Gastroesophageal sphincter (tissue), 4 donors: ENCODE measurements around the gene IQCM. TPM values are rescaled to one million over a fixed set of nuclear protein-coding genes. Genes with fewer than 3 reads are reported as not detected.

ENCODE experiments used
- ATAC-seq: fragments of 150-250 bp; one replicate; pipeline ENCODE4 v1.9.1; 2016; ENCODE audit warnings: mild to moderate bottlenecking, moderate library complexity
- H3K27ac ChIP-seq, 4 donors: fragments of 200-600 bp; sonication (generic) in 3 of 4; 1 replicate in 3 of 4; 2 replicates in 1 of 4; pipeline ENCODE4 v1.5.1; 2016 to 2019
- H3K27me3 ChIP-seq: fragments of 200-600 bp; sonication (generic); one replicate; pipeline ENCODE4 v1.5.1; 2019
- H3K36me3 ChIP-seq, 2 donors: fragments of 200-600 bp; sonication (generic); one replicate each; pipeline ENCODE4 v1.5.1; 2019; ENCODE audit warnings: control low read depth in 1 of 2
- H3K4me1 ChIP-seq, 3 donors: fragments of 200-600 bp; sonication (generic); 1 replicate in 2 of 3; 2 replicates in 1 of 3; pipeline ENCODE4 v1.5.1; 2016 to 2019; ENCODE audit warnings: control low read depth in 2 of 3
- H3K4me3 ChIP-seq, 2 donors: fragments of 200-600 bp; sonication (generic); one replicate each; pipeline ENCODE4 v1.5.1; 2019; ENCODE audit warnings: mild to moderate bottlenecking in 1 of 2, moderate library complexity in 1 of 2
- H3K9me3 ChIP-seq, 3 donors: fragments of 200-600 bp; sonication (generic); one replicate each; pipeline ENCODE4 v1.5.1; 2017 to 2019; ENCODE audit warnings: control low read depth in 2 of 3
- CTCF ChIP-seq, 4 experiments: fragments of 200-600 bp in 2 of 4; fragments of 450-650 bp in 2 of 4; sonication (generic) in 1 of 4; IDR thresholded peaks; one replicate each; pipeline ENCODE4 v1.5.1; 2017 to 2019; ENCODE audit warnings: antibody characterized with exemption in 4 of 4, mild to moderate bottlenecking in 2 of 4, moderate library complexity in 2 of 4
- EP300 ChIP-seq: sonication (generic); formaldehyde crosslinking; IDR thresholded peaks from one replicate; pipeline ENCODE4 v1.6.1; 2017; ENCODE audit warnings: antibody characterized with exemption, mild to moderate bottlenecking
- POLR2A ChIP-seq, 2 donors: fragments of 450-650 bp; IDR thresholded peaks; one replicate each; pipeline ENCODE4 v1.6.1; 2017; ENCODE audit warnings: antibody characterized with exemption in 2 of 2, mild to moderate bottlenecking in 2 of 2, moderate library complexity in 1 of 2
- POLR2AphosphoS5 ChIP-seq: sonication (generic); formaldehyde crosslinking; IDR thresholded peaks from one replicate; pipeline ENCODE4 v1.6.1; 2017; ENCODE audit warnings: antibody characterized with exemption
- WGBS, 2 donors: methylation state at CpG; one replicate each; pipeline ENCODE4 v1.1.5; 2018; ENCODE audit warnings: low coverage in 1 of 2; 5-methylcytosine and 5-hydroxymethylcytosine counted together
- total RNA-seq, 4 donors: library from RNA; depleted of rRNA; stranded (reverse); fragments of >200 nt; gene quantifications; one replicate each; pipeline ENCODE4 v1.1.0, GENCODE V29; 2016

IQCM gene
- total RNA-seq, 4 donors from 2014 or later = not detected

GRCh38 chr4:149716728-149717127, 98.9 kb downstream of the IQCM start:
- no peaks in the 10 kb centered on the region for H3K36me3 ChIP-seq
- peaks cover 0 to 10% (median 0%) of the 10 kb centered on the region in 3 donors for H3K9me3 ChIP-seq
- 60 to 86% methylated on average over 1 of the region's 1 CpG for WGBS, 2 donors
- no peak for TF ChIP-seq POLR2A (IDR thresholded peaks at IDR 0.05)
- no peak for TF ChIP-seq POLR2AphosphoS5
- no peak for TF ChIP-seq CTCF (IDR thresholded peaks at IDR 0.05)
- TF ChIP-seq EP300 = no peak
- ATAC-seq = no peak
- no peak overlapping the region for H3K27ac ChIP-seq
- H3K4me3 ChIP-seq = no peak overlapping the region
- H3K4me1 ChIP-seq = peaks cover 0 to 8% (median 0%) of the 10 kb centered on the region in 3 donors
- H3K27me3 ChIP-seq = no peaks in the 10 kb centered on the region

GRCh38 chr4:149715822-149716585, 99.6 kb downstream of the IQCM start:
- peaks cover 0 to 12% (median 0%) of the 10 kb centered on the region in 3 donors for H3K4me1 ChIP-seq
- no peak overlapping the region for H3K4me3 ChIP-seq
- H3K27me3 ChIP-seq = no peaks in the 10 kb centered on the region
- TF ChIP-seq POLR2AphosphoS5 (no peak), EP300 (no peak), CTCF (IDR thresholded peaks at IDR 0.05) (no peak)
- peaks cover 0 to 10% (median 0%) of the 10 kb centered on the region in 3 donors for H3K9me3 ChIP-seq
- H3K36me3 ChIP-seq = no peaks in the 10 kb centered on the region
- WGBS, 2 donors = 70 to 92% methylated on average over 2 to 6 of the region's 14 CpGs
- no peak for ATAC-seq
- no peak overlapping the region for H3K27ac ChIP-seq

GRCh38 chr4:149713031-149713430, 102.6 kb downstream of the IQCM start:
- TF ChIP-seq POLR2AphosphoS5 = no peak
- TF ChIP-seq EP300 = no peak
- TF ChIP-seq POLR2A (IDR thresholded peaks at IDR 0.05) = no peak
- no peak for TF ChIP-seq CTCF (IDR thresholded peaks at IDR 0.05)
- no peaks in the 10 kb centered on the region for H3K36me3 ChIP-seq
- no peak for ATAC-seq
- peaks cover 0 to 10% (median 0%) of the 10 kb centered on the region in 3 donors for H3K9me3 ChIP-seq
- H3K27ac ChIP-seq = no peak overlapping the region
- 72 to 74% methylated on average over 3 of the region's 3 CpGs for WGBS, 2 donors
- H3K4me3 ChIP-seq = no peak overlapping the region
- peaks cover 0 to 12% (median 0%) of the 10 kb centered on the region in 3 donors for H3K4me1 ChIP-seq
- H3K27me3 ChIP-seq = no peaks in the 10 kb centered on the region

- Histone ChIP-seq H3K27me3 (no peaks in the 10 kb centered on the region), H3K9me3 (peaks cover 0 to 10% (median 0%) of the 10 kb centered on the region in 3 donors), H3K4me3 (no peak overlapping the region), H3K4me1 (peaks cover 0 to 12% (median 0%) of the 10 kb centered on the region in 3 donors), H3K36me3 (no peaks in the 10 kb centered on the region), H3K27ac (no peak overlapping the region)
- TF ChIP-seq POLR2AphosphoS5 (no peak), POLR2A (IDR thresholded peaks at IDR 0.05) (no peak), CTCF (IDR thresholded peaks at IDR 0.05) (no peak), EP300 (no peak)
- no peak for ATAC-seq
- WGBS, 2 donors = 21 to 49% methylated on average over 2 of the region's 2 CpGs
Measured at GRCh38 chr4:149711593-149712365, 103.9 kb downstream of the IQCM start.
